Spleen (tissue), 7 donors: Measurements from ENCODE around the gene IQSEC1.

Experiments used
- POLR2A ChIP-seq, 3 donors: fragments of 450-650 bp; IDR thresholded peaks; one replicate each; pipeline ENCODE4 v1.5.1; 2017; ENCODE audit warnings: antibody characterized with exemption in 3 of 3, mild to moderate bottlenecking in 1 of 3
- POLR2AphosphoS5 ChIP-seq, 3 donors: sonication (generic); formaldehyde crosslinking; IDR thresholded peaks; one replicate each; pipeline ENCODE4 v1.5.1; 2017; ENCODE audit warnings: antibody characterized with exemption in 3 of 3
- TF ChIP-seq, protein P1 (sequence below), 11 experiments: fragments of 200-600 bp in 7 of 11; fragments of 450-650 bp in 4 of 11; sonication (generic) in 4 of 11; IDR thresholded peaks in 8 of 11; conservative IDR thresholded peaks in 3 of 11; 1 replicate in 7 of 11; 2 replicates in 4 of 11; pipeline versions ENCODE4 v1.4.0 to v1.8.0; 2016 to 2021; ENCODE audit warnings: antibody characterized with exemption in 11 of 11, inconsistent platforms in 4 of 11, mild to moderate bottlenecking in 1 of 11
- donor health status: DM: no; HTN: no; CAD: no; lungs with moderate emphysema.
- donor health status: DM: no; HTN: no; CAD: no.
- donor health status: DM: no; HTN: no; CAD: no.

DNA sequence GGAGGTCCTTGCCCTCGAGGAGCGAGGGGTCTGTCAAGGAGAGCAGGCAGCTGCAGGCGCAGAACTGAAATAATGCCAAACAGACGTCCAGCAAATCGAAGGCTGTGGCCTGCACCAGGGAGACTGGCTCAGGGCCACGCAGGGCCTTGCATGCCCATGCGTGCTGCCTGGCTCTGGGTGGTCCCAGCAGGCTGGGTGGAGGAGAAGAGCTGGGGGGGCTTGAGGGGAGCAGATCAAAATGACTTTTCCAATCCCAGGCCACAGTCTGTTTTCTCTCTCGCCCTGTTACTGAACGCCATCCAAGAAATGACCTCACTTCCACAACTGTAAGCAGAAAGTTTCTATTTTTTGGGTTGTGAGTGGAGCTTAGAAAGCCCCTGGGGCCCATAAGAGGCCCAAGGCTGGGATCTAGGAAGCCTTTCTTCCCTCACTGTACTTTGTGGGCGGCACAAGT lies 134.9 kb downstream of the IQSEC1 start:
- no peak for TF ChIP-seq POLR2A (IDR thresholded peaks at IDR 0.05)
- TF ChIP-seq, protein P1, sequence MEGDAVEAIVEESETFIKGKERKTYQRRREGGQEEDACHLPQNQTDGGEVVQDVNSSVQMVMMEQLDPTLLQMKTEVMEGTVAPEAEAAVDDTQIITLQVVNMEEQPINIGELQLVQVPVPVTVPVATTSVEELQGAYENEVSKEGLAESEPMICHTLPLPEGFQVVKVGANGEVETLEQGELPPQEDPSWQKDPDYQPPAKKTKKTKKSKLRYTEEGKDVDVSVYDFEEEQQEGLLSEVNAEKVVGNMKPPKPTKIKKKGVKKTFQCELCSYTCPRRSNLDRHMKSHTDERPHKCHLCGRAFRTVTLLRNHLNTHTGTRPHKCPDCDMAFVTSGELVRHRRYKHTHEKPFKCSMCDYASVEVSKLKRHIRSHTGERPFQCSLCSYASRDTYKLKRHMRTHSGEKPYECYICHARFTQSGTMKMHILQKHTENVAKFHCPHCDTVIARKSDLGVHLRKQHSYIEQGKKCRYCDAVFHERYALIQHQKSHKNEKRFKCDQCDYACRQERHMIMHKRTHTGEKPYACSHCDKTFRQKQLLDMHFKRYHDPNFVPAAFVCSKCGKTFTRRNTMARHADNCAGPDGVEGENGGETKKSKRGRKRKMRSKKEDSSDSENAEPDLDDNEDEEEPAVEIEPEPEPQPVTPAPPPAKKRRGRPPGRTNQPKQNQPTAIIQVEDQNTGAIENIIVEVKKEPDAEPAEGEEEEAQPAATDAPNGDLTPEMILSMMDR (IDR thresholded peaks at IDR 0.05 in 8 of 11, conservative IDR thresholded peaks at IDR 0.05 in 3 of 11) = no peak
- peak in 1 of 3 donors; percentile 54 for TF ChIP-seq POLR2AphosphoS5 (IDR thresholded peaks at IDR 0.05)
